HG03575 (cell line): ENCODE results near the gene TMPRSS9.

ENCODE experiments used
- ATAC-seq: cut with Tn5 transposase; IDR thresholded peaks from one replicate; pipeline ENCODE4 v1.9.1; 2021; ENCODE audit not compliant: unreplicated experiment, insufficient number of reproducible peaks, low FRiP score; ENCODE audit errors: extremely low read depth

The TMPRSS9 gene

DNA sequence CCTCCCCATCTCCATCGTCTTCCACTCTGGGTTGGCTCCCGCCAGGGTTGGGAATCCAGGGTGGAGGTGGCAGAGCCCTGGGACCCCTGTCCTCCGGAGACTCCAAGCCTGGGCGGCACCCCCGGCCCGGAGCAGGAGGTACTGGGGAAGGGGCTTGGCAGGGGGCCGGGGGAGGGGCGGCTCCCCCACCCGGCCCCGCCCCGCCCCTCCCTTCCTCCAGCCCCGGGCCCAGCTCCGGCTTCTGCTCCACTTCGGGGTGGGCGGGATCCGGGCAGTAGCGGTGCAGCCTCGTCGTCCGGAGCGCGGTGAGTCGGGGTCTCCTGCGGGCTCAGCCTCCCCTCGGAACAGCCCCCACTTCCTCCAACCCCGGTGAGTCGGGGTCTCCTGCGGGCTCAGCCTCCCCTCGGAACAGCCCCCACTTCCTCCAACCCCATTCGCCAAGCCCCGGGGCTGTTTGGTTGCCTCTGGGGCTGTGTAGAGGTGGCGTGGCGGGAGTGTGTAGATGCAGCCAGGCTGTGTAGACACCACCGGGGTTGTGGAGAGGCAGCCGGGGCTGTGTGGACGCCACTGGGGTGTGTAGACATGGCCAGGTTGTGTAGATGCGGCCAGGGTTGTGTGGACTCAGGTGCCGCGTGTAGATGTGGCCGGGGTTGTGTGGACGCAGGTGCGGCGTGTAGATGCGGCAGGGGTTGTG lies at the start of gene TMPRSS9:
TSS of gene TMPRSS9 (plus strand) at position 274 of the 694 bp plus-strand sequence. CDS start 29,521 bp downstream, outside the sequence.
- ATAC-seq: no peak

- ATAC-seq: no peak
These were observed 49.0 kb upstream of the TMPRSS9 start for GRCh38 chr19:2311093-2311492.

GRCh38 chr19:2312820-2313501 lies 47.1 kb upstream of the TMPRSS9 start:
- no peak for ATAC-seq

DNA sequence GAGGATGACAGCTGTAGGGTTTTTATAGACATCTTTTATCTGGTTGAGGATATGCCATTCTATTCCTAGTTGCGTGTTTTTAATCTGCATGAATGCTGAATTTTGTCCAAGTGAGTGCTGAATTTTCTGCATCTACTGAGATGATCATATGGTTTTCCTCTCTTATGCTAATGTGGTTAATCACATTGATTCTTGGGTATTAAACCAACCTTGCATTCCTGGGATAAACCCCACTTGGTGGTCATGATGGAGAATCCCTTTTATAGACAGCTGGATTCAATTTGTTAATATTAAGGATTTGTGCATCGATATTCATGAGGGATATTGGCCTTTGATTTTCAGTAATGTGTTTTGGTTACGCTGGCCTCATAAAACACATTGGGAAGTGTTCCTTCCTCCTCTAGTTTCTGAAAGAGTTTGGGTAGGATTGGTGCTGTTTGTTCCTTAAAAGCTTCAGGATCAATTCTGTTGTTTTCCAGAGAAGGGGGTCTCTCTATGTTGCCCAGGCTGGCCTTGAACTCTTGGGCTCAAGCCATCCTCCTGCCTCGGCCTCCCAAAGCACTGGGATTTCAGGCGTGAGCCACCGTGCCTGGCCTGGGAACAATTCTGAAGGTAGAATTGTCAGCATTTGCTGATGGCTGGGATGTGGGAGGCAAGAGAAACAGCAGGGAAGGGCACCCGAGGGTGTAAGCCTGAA lies 44.8 kb upstream of the TMPRSS9 start:
- ATAC-seq: no peak

- ATAC-seq: no peak
These were observed 44.2 kb upstream of the TMPRSS9 start for GRCh38 chr19:2315818-2316353.

GRCh38 chr19:2317300-2317699 lies 42.8 kb upstream of the TMPRSS9 start:
- ATAC-seq: no peak

GRCh38 chr19:2317756-2318155 lies 42.3 kb upstream of the TMPRSS9 start:
- no peak for ATAC-seq

GRCh38 chr19:2318923-2319322 lies 41.1 kb upstream of the TMPRSS9 start:
- no peak for ATAC-seq

- no peak for ATAC-seq
These were observed 40.5 kb upstream of the TMPRSS9 start for GRCh38 chr19:2319551-2319950.

DNA sequence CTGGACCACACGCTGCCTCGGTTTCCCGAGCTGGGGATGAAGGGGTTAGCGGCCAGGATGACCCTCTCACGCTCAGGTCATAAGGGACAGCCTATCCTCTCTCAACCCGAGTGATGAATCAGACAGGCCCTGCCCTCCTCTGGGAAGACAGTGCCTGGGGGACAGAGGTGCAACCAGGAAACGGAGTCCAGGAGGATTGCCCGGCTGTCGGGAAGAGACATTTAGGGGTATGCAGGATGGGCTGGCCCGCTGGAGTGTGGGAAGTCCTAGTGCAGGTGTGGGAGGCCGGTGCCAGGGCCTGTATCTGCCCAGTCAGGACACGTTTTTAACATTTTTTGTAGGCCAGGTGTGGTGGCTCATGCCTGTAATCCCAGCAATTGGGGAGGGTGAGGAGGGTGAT lies 40.0 kb upstream of the TMPRSS9 start:
- ATAC-seq: no peak

DNA sequence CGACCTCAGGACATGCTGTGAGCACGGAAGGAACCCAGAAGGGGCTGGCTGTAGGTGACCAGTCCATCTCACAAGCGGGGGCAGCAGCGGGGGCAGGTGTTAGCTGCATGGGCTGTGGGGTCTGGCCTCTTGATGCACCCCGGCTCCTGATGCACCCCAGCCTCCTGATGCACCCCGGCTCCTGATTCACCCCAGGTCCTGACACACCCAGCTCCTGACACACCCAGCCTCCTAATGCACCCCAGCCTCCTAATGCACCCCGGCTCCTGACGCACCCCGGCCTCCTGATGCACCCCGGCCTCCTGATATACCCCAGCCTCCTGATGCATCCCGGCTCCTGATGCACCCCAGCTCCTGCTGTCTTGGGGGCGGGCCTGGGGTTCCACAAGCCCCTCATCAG lies 39.1 kb upstream of the TMPRSS9 start:
- no peak for ATAC-seq

DNA sequence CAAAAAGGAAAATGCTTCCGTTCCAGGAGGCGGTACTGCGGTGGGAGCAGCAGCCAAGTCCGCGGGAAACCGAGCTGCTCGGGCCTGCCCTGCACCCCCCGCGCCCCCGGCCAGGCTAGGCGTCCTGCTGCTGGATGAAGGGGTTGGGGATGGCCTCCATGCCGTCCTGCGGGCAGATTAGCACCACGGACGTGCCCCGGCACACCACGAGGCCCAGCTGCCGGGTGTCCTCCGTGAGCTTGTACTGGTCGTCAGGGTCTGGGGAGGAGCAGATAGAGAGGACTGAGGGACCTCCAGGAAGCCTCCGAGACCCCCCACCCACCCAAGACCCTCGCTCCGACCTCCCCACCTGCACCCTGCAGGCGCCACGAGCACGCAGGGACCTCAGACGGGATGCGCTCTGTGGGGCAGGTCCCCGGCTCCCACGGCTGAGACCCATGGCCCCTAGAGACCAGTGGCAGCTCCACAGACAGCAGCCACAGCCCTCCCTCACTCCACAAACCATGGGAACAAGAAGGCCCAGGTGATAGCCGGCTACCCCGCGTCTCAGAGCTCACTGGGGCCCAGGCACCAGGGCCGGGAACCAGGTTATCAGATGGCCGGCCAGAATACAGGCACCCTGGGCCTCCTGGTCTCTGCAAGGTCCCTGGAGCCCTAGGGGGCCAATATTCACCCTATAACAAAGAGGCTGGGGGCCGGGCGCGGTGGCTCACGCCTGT lies 38.3 kb upstream of the TMPRSS9 start:
- ATAC-seq: no peak

DNA sequence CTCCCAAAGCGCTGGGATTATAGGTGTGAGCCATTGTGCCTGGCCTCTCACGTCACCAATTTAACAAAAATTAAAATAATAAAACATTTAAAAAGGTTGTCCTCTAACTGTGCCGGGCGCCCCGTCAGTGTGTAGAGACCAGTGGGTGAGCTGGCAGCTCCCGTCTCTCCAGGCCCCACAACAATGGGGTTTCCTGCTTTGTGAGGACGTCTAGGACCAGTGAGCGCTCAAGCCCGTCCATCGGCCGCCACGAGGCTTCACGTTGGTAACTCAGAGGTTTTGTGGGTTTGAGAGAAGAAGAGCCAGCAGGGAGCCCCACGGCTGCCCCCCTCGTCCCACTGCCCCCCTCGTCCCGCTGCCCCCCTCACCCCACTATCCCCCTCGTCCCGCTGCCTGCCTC lies 36.4 kb upstream of the TMPRSS9 start:
- ATAC-seq: no peak

DNA sequence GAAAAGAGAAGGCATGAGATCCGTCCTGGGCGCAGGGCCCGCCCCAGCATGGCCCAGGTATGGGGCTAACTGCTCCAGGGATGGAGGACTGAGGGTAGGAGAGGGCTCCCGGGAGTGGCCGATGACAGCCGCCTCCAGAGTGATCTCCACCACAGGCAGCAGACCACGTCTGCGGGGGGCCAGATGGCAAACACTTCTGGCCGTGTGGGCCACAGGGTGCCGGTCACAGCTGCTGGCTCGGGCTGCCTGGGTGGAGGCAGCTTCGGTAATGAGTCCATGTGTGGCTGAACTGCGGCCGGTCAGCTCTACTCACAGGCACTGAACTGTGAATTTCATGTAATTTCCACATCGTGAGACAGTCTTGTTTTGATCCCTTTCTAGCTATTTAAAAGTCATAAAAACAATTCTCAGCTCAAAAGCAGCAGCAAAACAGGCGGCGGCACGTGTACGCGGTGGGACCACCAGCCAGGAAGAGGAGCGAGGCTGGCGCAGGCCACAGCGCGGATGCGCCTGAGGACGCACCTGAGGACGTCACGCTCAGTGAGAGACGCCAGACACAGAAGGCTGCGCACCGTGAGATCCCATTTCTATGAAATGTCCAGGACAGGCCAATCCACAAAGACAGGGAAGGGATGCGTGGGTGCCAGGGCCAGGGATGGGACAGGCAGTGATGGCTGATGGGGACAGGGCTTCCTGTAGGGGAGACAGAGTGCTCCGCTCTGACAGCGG lies 35.7 kb upstream of the TMPRSS9 start:
- no peak for ATAC-seq

GRCh38 chr19:2325281-2326046 lies 34.6 kb upstream of the TMPRSS9 start:
- no peak for ATAC-seq

DNA sequence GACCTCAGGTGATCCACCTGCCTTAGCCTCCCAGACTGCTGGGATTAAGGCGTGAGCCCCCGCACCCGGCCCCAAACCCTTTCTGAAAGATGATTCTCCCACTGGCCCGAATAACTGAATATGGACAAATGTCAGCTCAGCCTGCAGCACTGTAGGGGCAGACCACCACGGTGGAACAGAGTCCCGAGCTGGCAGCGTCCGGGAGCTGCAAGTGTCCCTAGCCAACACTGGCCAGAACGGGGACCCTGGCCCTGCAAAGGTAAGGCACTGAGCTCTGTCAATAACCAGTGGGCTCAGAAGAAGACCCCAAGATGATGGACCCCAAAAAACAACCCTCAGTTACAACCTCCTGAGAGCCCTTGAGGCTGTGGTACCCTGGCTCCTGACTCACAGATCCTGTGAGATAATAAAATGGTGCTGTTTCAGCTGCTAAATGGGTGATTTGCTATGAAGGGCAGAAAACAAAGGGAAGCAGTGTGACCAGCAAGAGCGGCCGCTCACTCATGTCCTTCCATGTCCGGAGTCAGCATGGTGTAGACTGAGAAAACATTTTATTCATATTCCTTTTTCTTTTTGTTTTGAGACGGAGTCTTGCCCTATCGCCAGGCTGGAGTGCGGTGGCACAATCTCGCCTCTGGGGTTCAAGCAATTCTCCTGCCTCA lies 33.2 kb upstream of the TMPRSS9 start:
- ATAC-seq: no peak

- ATAC-seq: no peak
These were observed 32.2 kb upstream of the TMPRSS9 start for GRCh38 chr19:2327773-2328400.
